OCI-LY7 (cell line): ENCODE results near the gene SERPINE2. TPM values are rescaled to one million over a fixed set of nuclear protein-coding genes. Genes with fewer than 3 reads are reported as not detected.

Experiments used
- BruUV-seq: library from RNA; stranded (reverse); fragments of 400-500 nt; replicated peaks from 2 replicates; lab custom pipeline; 2021; lab: Mats Ljungman, UMichigan
- CTCF ChIA-PET: fragments of 300-600 bp; sonication (Branson Sonifier 250); formaldehyde crosslinking; loops from one replicate; lab custom pipeline; 2022; ENCODE audit warnings: antibody characterized with exemption; ENCODE audit not compliant: unreplicated experiment; lab: Charles Lee
- POLR2A ChIA-PET: fragments of 300-600 bp; sonication (Branson Sonifier 250); formaldehyde crosslinking; loops from one replicate; lab custom pipeline; 2022; ENCODE audit warnings: antibody characterized with exemption; lab: Charles Lee
- DNase-seq: peaks from one replicate; pipeline ENCODE4 v3.0.0-alpha.2; 2015; ENCODE audit warnings: low spot score
- H2AFZ ChIP-seq: fragments of 200-600 bp; sonication (generic), shearing (Covaris generic); 2 replicates; pipeline ENCODE4 v1.6.1; 2014; ENCODE audit warnings: mild to moderate bottlenecking, antibody characterized with exemption, low read length, moderate library complexity
- H3K27ac ChIP-seq: fragments of 200-600 bp; sonication (generic); 2 replicates; pipeline ENCODE4 v1.5.1; 2014; ENCODE audit warnings: mixed run types, low read depth, mild to moderate bottlenecking, moderate library complexity, low read length, inconsistent platforms; ENCODE audit not compliant: poor library complexity, severe bottlenecking
- H3K36me3 ChIP-seq: fragments of 200-600 bp; sonication (generic); 2 replicates; pipeline ENCODE4 v1.6.1; 2014; ENCODE audit warnings: mild to moderate bottlenecking, antibody characterized with exemption, low read length, moderate library complexity, mixed read lengths; ENCODE audit not compliant: insufficient read depth
- H3K4me1 ChIP-seq: fragments of 200-600 bp; sonication (generic); 2 replicates; pipeline ENCODE4 v1.5.1; 2014; ENCODE audit warnings: mild to moderate bottlenecking, low read length; ENCODE audit not compliant: insufficient read depth, poor library complexity, severe bottlenecking
- H3K4me2 ChIP-seq: fragments of 200-600 bp; sonication (generic); 2 replicates; pipeline ENCODE4 v1.6.1; 2014; ENCODE audit warnings: mild to moderate bottlenecking, low read length
- H3K4me3 ChIP-seq: fragments of 200-600 bp; sonication (generic); 2 replicates; pipeline ENCODE4 v1.5.1; 2014; ENCODE audit warnings: mild to moderate bottlenecking, low read depth, low read length; ENCODE audit not compliant: poor library complexity, severe bottlenecking
- H3K79me2 ChIP-seq: fragments of 200-600 bp; sonication (generic); 2 replicates; pipeline ENCODE4 v1.6.1; 2016; ENCODE audit warnings: low read depth, mild to moderate bottlenecking, low read length, moderate library complexity, mixed read lengths; ENCODE audit not compliant: insufficient read depth
- H3K9me2 ChIP-seq: fragments of 200-600 bp; sonication (generic); 2 replicates; pipeline ENCODE4 v1.6.1; 2016; ENCODE audit warnings: mild to moderate bottlenecking, low read length, mixed read lengths; ENCODE audit not compliant: insufficient read depth
- H3K9me3 ChIP-seq: fragments of 200-600 bp; sonication (generic); 2 replicates; pipeline ENCODE4 v1.6.1; 2014; ENCODE audit warnings: mild to moderate bottlenecking, mixed run types, low read length, mixed read lengths
- H4K20me1 ChIP-seq: fragments of 200-600 bp; sonication (generic); 2 replicates; pipeline ENCODE4 v1.6.1; 2014; ENCODE audit warnings: mild to moderate bottlenecking, antibody characterized with exemption, low read length, moderate library complexity, mixed read lengths; ENCODE audit not compliant: insufficient read depth
- EZH2phosphoT487 ChIP-seq: fragments of 200-600 bp; sonication (generic); IDR thresholded peaks from 2 replicates; pipeline ENCODE4 v1.6.1; 2018; ENCODE audit warnings: low read depth, borderline replicate concordance, mild to moderate bottlenecking, mixed run types, antibody characterized with exemption, low read length, moderate library complexity, mixed read lengths
- intact Hi-C: fragments of 100-400 bp; cut with micrococcal nuclease; formaldehyde crosslinking; loops from one replicate; pipeline ENCODE4 v1.10.0; 2022; ENCODE audit not compliant: unreplicated experiment
- total RNA-seq, 2 experiments: library from RNA; depleted of rRNA in 1 of 2; stranded (reverse); fragments of >200 nt in 1 of 2; shearing (Covaris generic) in 1 of 2; gene quantifications; 2 replicates each; pipeline ENCODE4 v1.2.3, GENCODE V29; 2014 to 2022
- TF ChIP-seq, protein P1 (sequence below): fragments of 200-600 bp; sonication (generic); conservative IDR thresholded peaks from 2 replicates; pipeline ENCODE4 v1.5.1; 2014; ENCODE audit warnings: mild to moderate bottlenecking, antibody characterized with exemption, low read length, moderate library complexity, mixed read lengths

The SERPINE2 gene
- total RNA-seq, 2 experiments from 2014 or later = not detected

DNA sequence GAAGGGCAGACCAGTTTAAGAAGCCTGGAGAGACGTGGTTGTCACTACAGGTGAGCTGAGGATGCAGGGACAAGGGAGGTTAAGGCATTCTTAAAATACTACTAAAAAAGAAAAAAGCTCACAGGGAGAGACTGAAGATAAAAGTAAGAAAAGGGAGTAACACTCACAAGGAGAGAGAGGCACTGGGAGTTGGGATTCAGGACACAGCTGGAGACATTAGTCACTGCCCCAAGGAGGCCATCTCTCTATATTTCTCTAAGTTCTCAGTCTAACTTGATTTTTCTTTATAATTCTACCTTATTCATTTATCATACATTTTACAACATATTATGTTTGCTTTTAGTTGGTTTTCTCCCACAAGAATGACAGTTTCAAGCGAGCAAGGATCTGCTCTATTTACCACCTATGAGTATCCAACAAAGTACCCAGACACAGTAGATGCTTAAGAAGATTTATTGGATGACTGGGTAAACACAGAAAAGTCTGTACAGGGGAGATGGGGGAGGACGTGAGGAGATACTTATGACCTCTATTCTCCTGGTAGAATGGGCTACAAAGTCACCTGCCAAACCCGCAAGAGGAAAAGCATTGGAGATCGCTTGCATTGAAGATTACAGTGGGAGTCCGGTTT, 2.2 kb downstream of the SERPINE2 start:
- Histone ChIP-seq H3K36me3 (no peaks in the 10 kb centered on the region), H2AFZ (no peak overlapping the region), H3K27ac (no peak overlapping the region), H3K9me2 (no peaks in the 10 kb centered on the region), H4K20me1 (no peaks in the 10 kb centered on the region), H3K79me2 (no peaks in the 10 kb centered on the region), H3K4me3 (no peak overlapping the region), H3K4me2 (no peak overlapping the region), H3K4me1 (no peaks in the 10 kb centered on the region), H3K9me3 (no peaks in the 10 kb centered on the region)
- TF ChIP-seq, protein P1, sequence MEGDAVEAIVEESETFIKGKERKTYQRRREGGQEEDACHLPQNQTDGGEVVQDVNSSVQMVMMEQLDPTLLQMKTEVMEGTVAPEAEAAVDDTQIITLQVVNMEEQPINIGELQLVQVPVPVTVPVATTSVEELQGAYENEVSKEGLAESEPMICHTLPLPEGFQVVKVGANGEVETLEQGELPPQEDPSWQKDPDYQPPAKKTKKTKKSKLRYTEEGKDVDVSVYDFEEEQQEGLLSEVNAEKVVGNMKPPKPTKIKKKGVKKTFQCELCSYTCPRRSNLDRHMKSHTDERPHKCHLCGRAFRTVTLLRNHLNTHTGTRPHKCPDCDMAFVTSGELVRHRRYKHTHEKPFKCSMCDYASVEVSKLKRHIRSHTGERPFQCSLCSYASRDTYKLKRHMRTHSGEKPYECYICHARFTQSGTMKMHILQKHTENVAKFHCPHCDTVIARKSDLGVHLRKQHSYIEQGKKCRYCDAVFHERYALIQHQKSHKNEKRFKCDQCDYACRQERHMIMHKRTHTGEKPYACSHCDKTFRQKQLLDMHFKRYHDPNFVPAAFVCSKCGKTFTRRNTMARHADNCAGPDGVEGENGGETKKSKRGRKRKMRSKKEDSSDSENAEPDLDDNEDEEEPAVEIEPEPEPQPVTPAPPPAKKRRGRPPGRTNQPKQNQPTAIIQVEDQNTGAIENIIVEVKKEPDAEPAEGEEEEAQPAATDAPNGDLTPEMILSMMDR = no peak
- TF ChIP-seq EZH2phosphoT487 = no peak
- CTCF ChIA-PET = no interaction called here
- DNase-seq = no peak
- POLR2A ChIA-PET = interaction anchor here (1.1 kb wide), 1 partner anchor 79 kb away, joined by 3 read pairs; no protein-coding TSS in a partner anchor
- intact Hi-C loops = no loop called here
- no TSS peak for BruUV-seq

DNA sequence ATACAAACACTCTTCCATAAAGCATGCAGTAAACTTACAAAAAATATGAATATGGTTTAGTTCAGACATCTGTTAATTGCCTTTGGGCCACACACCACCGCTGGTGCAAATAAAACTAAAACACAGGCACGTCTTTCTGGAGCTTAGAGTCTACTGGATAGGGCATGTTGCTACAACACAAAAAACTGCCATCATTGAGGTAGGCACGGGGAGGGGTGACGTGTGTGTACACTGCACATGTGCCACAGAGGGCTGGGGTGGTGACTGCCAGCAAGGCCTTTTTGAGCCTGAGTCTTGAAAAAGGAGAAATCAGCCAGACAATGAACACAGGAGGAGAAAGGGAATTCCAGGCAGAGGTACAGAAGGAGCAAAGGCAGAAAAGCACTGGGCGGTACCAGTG, 5.1 kb downstream of the SERPINE2 start:
- TF ChIP-seq EZH2phosphoT487 = no peak
- TF ChIP-seq, protein P1 = no peak
- POLR2A ChIA-PET = no interaction called here
- intact Hi-C loops = no loop called here
- CTCF ChIA-PET = no interaction called here
- no peaks in the 10 kb centered on the region for H3K79me2 ChIP-seq
- BruUV-seq = no TSS peak
- DNase-seq = no peak
- no peaks in the 10 kb centered on the region for H3K9me3 ChIP-seq
- H3K4me3 ChIP-seq = no peak overlapping the region
- H3K36me3 ChIP-seq = no peaks in the 10 kb centered on the region
- no peak overlapping the region for H3K4me2 ChIP-seq
- H3K4me1 ChIP-seq = no peaks in the 10 kb centered on the region
- no peaks in the 10 kb centered on the region for H3K9me2 ChIP-seq
- no peak overlapping the region for H3K27ac ChIP-seq
- H4K20me1 ChIP-seq = no peaks in the 10 kb centered on the region
- H2AFZ ChIP-seq = no peak overlapping the region

DNA sequence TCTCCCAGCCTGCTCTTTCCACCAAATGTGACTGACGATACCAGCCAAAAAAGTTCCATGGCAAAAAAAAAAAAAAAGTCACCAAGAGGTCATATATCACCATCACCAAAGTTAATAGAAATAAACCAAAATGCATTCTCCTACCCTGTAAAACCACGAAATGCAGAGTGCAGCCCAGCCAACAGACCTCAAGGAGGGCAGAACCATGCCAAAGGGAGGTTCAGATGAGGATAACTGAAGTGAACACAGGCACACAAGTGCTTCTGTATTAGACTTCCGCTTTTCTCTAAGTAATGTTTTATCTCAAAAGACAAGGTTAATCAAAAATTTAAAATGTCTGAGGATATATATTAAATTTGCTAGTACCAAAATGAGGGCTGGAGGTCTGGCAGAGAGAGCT, 5.5 kb downstream of the SERPINE2 start:
- Histone ChIP-seq H3K79me2 (no peaks in the 10 kb centered on the region), H3K4me2 (no peak overlapping the region), H3K4me1 (no peaks in the 10 kb centered on the region), H3K4me3 (no peak overlapping the region), H3K36me3 (no peaks in the 10 kb centered on the region), H3K9me2 (no peaks in the 10 kb centered on the region), H2AFZ (no peak overlapping the region), H3K27ac (no peak overlapping the region), H3K9me3 (no peaks in the 10 kb centered on the region), H4K20me1 (no peaks in the 10 kb centered on the region)
- no peak for DNase-seq
- BruUV-seq = no TSS peak
- POLR2A ChIA-PET = no interaction called here
- intact Hi-C loops = no loop called here
- no peak for TF ChIP-seq EZH2phosphoT487
- TF ChIP-seq, protein P1 = no peak
- CTCF ChIA-PET = no interaction called here
